Measurements from ENCODE around the gene PIKFYVE. TPM values are rescaled to one million over a fixed set of nuclear protein-coding genes. Genes with fewer than 3 reads are reported as not detected.

PIKFYVE gene
- total RNA-seq, 1 experiment from 2014 or later, result 27.2 TPM

- H2AFZ ChIP-seq (ENCODE audit: low read length), result no peak overlapping the region
- no peak overlapping the region for H2BK5ac ChIP-seq (ENCODE audit: insufficient read length, low read length)
- H3K56ac ChIP-seq (ENCODE audit: insufficient read length, low read depth, low read length), result no peak overlapping the region
- H3K4ac ChIP-seq (ENCODE audit: low read depth, low read length), result no peak overlapping the region
- H2AK5ac ChIP-seq (ENCODE audit: insufficient read length, low read length), result no peak overlapping the region
- no peak overlapping the region for H2BK12ac ChIP-seq (ENCODE audit: insufficient read length, low read depth, low read length)
- H2BK20ac ChIP-seq (ENCODE audit: low read depth, low read length, poor library complexity, severe bottlenecking), result no peak overlapping the region
- H2BK120ac ChIP-seq (ENCODE audit: low read depth, low read length, poor library complexity, severe bottlenecking), result no peak overlapping the region
- H4K5ac ChIP-seq (ENCODE audit: insufficient read length, low read depth, low read length), result no peak overlapping the region
- H3K27me3 ChIP-seq (ENCODE audit: insufficient read depth, low read length), result no peaks in the 10 kb centered on the region
- no peak for DNase-seq
- H4K20me1 ChIP-seq (ENCODE audit: control insufficient read depth, insufficient read depth, insufficient read length), result no peaks in the 10 kb centered on the region
- H3K79me2 ChIP-seq (ENCODE audit: insufficient read depth, low read length), result no peaks in the 10 kb centered on the region
- H4K91ac ChIP-seq (ENCODE audit: insufficient read length, low read depth, low read length), result no peak overlapping the region
- no peak overlapping the region for H3K27ac Mint-ChIP-seq
- H3K23ac ChIP-seq (ENCODE audit: insufficient read length, low read depth, low read length), result no peak overlapping the region
- H3K14ac ChIP-seq (ENCODE audit: insufficient read depth, low read length), result no peak overlapping the region
- no peak for TF ChIP-seq CTCF (conservative IDR thresholded peaks at IDR 0.05)
- H3K9me3 ChIP-seq (ENCODE audit: control insufficient read depth, low read depth, low read length), result peaks cover 6% of the 10 kb centered on the region
- no peak overlapping the region for H3K4me2 ChIP-seq (ENCODE audit: insufficient read depth, insufficient read length, low read length)
- H3K9ac ChIP-seq (ENCODE audit: extremely low read depth, insufficient read length, low read length), result no peak overlapping the region
- peaks cover 4 to 23% (median 22%) of the 10 kb centered on the region in 3 experiments; a peak in 6 of 7 replicates for H3K36me3 Mint-ChIP-seq (ENCODE audit: insufficient read depth in 1 of 3, low read depth in 3 of 3)
- H3K27me3 Mint-ChIP-seq (ENCODE audit: low read depth), result peaks cover 3% of the 10 kb centered on the region
- WGBS (ENCODE audit: extremely low coverage, insufficient read length, low lambda C conversion rate), result no CpG with 5 or more reads among the region's 3 CpGs
- H4K8ac ChIP-seq (replicated peaks; ENCODE audit: insufficient read length, low read depth, low read length), result no peak overlapping the region
- no peaks in the 10 kb centered on the region for H3K23me2 ChIP-seq (ENCODE audit: insufficient read length, low read depth, low read length, poor library complexity, severe bottlenecking)
- H3K4me1 ChIP-seq (ENCODE audit: insufficient read depth, low read length), result no peaks in the 10 kb centered on the region
- H3K4me1 Mint-ChIP-seq, result no peaks in the 10 kb centered on the region
- no peak overlapping the region for H3T11ph ChIP-seq (ENCODE audit: low read length)
- H3K18ac ChIP-seq (ENCODE audit: insufficient read length, low read depth, low read length), result no peak overlapping the region
- H3K4me3 Mint-ChIP-seq, result no peak overlapping the region
- H2BK15ac ChIP-seq (ENCODE audit: low read depth, low read length), result no peak overlapping the region
- no peaks in the 10 kb centered on the region for H3K79me1 ChIP-seq (ENCODE audit: insufficient read depth, low read depth, low read length, poor library complexity, severe bottlenecking)
- no peak overlapping the region for H3K27ac ChIP-seq (ENCODE audit: insufficient read length, low read depth, low read length)
- H3K9me3 Mint-ChIP-seq, result peaks cover 0 to 8% of the 10 kb centered on the region in 2 experiments
Observed at GRCh38 chr2:208222351-208222750, 43.7 kb upstream of the PIKFYVE start.
